Glutamatergic neuron (in vitro differentiated cells): ENCODE results near the gene DHDDS. TPM values are rescaled to one million over a fixed set of nuclear protein-coding genes. Genes with fewer than 3 reads are reported as not detected.
"Not testable (repeated sequence)": the region's sequence is repeated elsewhere in the genome, so short reads cannot be mapped to it uniquely, and the experiment has no call there.

Source experiments
- DNase-seq: peaks from one replicate; pipeline ENCODE4 v3.0.0; 2022
- H3K27ac Mint-ChIP-seq: one replicate; pipeline ENCODE4 v1.8.0; 2020; ENCODE audit warnings: mild to moderate bottlenecking, mixed read lengths, inconsistent platforms; ENCODE audit not compliant: unreplicated experiment
- H3K27me3 Mint-ChIP-seq: one replicate; pipeline ENCODE4 v1.8.0; 2020; ENCODE audit warnings: mild to moderate bottlenecking, moderate library complexity, mixed read lengths, inconsistent platforms; ENCODE audit not compliant: unreplicated experiment
- H3K36me3 Mint-ChIP-seq: one replicate; pipeline ENCODE4 v1.8.0; 2020; ENCODE audit warnings: mild to moderate bottlenecking, mixed read lengths, inconsistent platforms; ENCODE audit not compliant: unreplicated experiment
- H3K4me1 Mint-ChIP-seq: one replicate; pipeline ENCODE4 v1.8.0; 2020; ENCODE audit warnings: mild to moderate bottlenecking, low read depth, mixed read lengths, inconsistent platforms; ENCODE audit not compliant: unreplicated experiment
- H3K4me3 Mint-ChIP-seq: one replicate; pipeline ENCODE4 v1.8.0; 2020; ENCODE audit warnings: mild to moderate bottlenecking, mixed read lengths, inconsistent platforms; ENCODE audit not compliant: unreplicated experiment
- H3K9me3 Mint-ChIP-seq: one replicate; pipeline ENCODE4 v1.8.0; 2020; ENCODE audit warnings: mild to moderate bottlenecking, moderate library complexity, mixed read lengths, inconsistent platforms; ENCODE audit not compliant: unreplicated experiment
- CTCF ChIP-seq: fragments of 200-600 bp; sonication (generic); IDR thresholded peaks from one replicate; pipeline ENCODE4 v1.5.0; 2021; ENCODE audit not compliant: partially characterized antibody, unreplicated experiment
- total RNA-seq: library from RNA; stranded (reverse); fragmentation: NEBNext Ultra II Directional; extraction: Animal tissue kit (Norgen Biotek cat#: 25700); gene quantifications from one replicate; pipeline ENCODE4 v1.2.1, GENCODE V29; 2021; ENCODE audit not compliant: unreplicated experiment

Gene DHDDS
- total RNA-seq, 1 donor from 2014 or later, result 64.6 TPM

GRCh38 chr1:26493938-26494337 is 61.8 kb downstream of the DHDDS start:
- no peak for TF ChIP-seq CTCF
- H3K27me3 Mint-ChIP-seq, result peaks cover 5% of the 10 kb centered on the region
- H3K27ac Mint-ChIP-seq, result no peak overlapping the region
- DNase-seq, result no peak
- peaks cover 4% of the 10 kb centered on the region for H3K4me1 Mint-ChIP-seq
- no peaks in the 10 kb centered on the region for H3K9me3 Mint-ChIP-seq
- H3K36me3 Mint-ChIP-seq, result no peaks in the 10 kb centered on the region
- H3K4me3 Mint-ChIP-seq, result peak overlapping the region; percentile 15

DNA sequence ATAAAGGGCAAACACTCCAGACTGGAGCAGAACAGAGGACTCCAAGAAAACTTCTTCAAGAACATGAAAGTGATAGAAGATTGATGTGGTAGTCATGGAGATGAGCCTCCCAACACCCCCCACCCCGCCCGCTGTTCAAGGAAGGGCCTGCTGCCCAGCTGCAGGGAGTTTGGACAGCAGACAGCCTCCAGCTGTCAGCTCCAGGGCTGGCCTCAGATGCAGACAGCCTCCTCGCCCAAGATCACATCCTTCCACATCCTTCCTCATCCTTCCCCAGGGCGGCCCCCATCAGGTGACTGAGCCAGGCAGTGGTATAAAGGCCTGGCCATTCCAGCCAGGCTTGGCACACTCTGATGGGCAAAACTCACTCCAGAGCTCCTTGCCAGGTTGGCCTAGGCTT is 64.7 kb downstream of the DHDDS start:
- no peak for TF ChIP-seq CTCF
- Mint-ChIP-seq H3K27me3 (peaks cover 5% of the 10 kb centered on the region), H3K27ac (peak overlapping the region; percentile 48), H3K4me3 (peak overlapping the region; percentile 25), H3K36me3 (no peaks in the 10 kb centered on the region), H3K9me3 (no peaks in the 10 kb centered on the region), H3K4me1 (peaks cover 4% of the 10 kb centered on the region)
- no peak for DNase-seq

GRCh38 chr1:26498894-26499293 is 66.8 kb downstream of the DHDDS start:
- no peaks in the 10 kb centered on the region for H3K36me3 Mint-ChIP-seq
- no peak for DNase-seq
- peaks cover 4% of the 10 kb centered on the region for H3K4me1 Mint-ChIP-seq
- TF ChIP-seq CTCF, result no peak
- peaks cover 4% of the 10 kb centered on the region for H3K27me3 Mint-ChIP-seq
- no peaks in the 10 kb centered on the region for H3K9me3 Mint-ChIP-seq
- no peak overlapping the region for H3K4me3 Mint-ChIP-seq
- H3K27ac Mint-ChIP-seq, result no peak overlapping the region

- DNase-seq, result peak; percentile 91
- H3K9me3 Mint-ChIP-seq, result no peaks in the 10 kb centered on the region
- peak overlapping the region; percentile 83 for H3K4me3 Mint-ChIP-seq
- peak; percentile 53 for TF ChIP-seq CTCF
- no peaks in the 10 kb centered on the region for H3K36me3 Mint-ChIP-seq
- no peak overlapping the region for H3K27ac Mint-ChIP-seq
- peaks cover 2% of the 10 kb centered on the region for H3K27me3 Mint-ChIP-seq
- H3K4me1 Mint-ChIP-seq, result peaks cover 4% of the 10 kb centered on the region
Observed at GRCh38 chr1:26500488-26501175, 68.5 kb downstream of the DHDDS start.

DNA sequence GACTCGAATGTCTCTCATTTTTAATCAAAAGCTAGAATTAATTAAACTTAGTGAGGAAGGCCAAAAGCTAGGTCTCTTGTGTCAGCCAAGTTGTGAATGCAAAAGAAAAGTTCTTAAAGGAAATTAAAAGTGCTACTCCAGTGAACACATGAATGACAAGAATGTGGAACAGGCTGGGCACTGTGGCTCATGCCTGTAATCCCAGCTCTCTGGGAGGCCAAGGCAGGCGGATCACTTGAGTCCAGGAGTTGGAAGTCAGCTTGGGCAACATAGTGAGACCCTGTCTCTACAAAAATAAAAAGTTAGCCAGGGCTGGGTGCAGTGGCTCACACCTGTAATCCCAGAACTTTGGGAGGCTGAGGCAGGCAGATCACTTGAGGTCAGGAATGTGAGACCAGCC is 78.6 kb downstream of the DHDDS start:
- H3K4me3 Mint-ChIP-seq, H3K9me3 Mint-ChIP-seq, DNase-seq, H3K4me1 Mint-ChIP-seq, H3K36me3 Mint-ChIP-seq, H3K27me3 Mint-ChIP-seq, H3K27ac Mint-ChIP-seq: not testable (repeated sequence)

- not testable (repeated sequence) for H3K9me3 Mint-ChIP-seq, H3K27me3 Mint-ChIP-seq, H3K36me3 Mint-ChIP-seq, DNase-seq, H3K4me1 Mint-ChIP-seq, H3K27ac Mint-ChIP-seq, H3K4me3 Mint-ChIP-seq
Observed at GRCh38 chr1:26515836-26516235, 83.7 kb downstream of the DHDDS start.
